CD4-positive, alpha-beta memory T cell (primary cell): ENCODE data around the gene AP1AR. TPM values are rescaled to one million over a fixed set of nuclear protein-coding genes. Genes with fewer than 3 reads are reported as not detected.
A peak's percentile ranks its signal among the peaks of the same experiment; 100 is the strongest.

Source experiments
- CTCF ChIA-PET: fragments of 350-600 bp; sonication (Branson Sonifier 250); formaldehyde crosslinking; loops from one replicate; lab custom pipeline; 2021; ENCODE audit warnings: inconsistent platforms; ENCODE audit not compliant: partially characterized antibody; lab: Charles Lee
- POLR2A ChIA-PET: fragments of 350-600 bp; sonication (Branson Sonifier 250); formaldehyde crosslinking; loops from one replicate; lab custom pipeline; 2021; ENCODE audit not compliant: partially characterized antibody; lab: Charles Lee
- DNase-seq, 5 donors: peaks; one replicate each; pipeline versions ENCODE4 v3.0.0 to v3.0.0-alpha.2; 2020 to 2022; ENCODE audit warnings: mixed read lengths in 1 of 5
- H3K27ac ChIP-seq: one replicate; pipeline ENCODE4 v1.7.0; 2013; ENCODE audit warnings: low read depth, low read length
- H3K27me3 ChIP-seq: 2 replicates; pipeline ENCODE4 v1.7.0; 2013; ENCODE audit warnings: mild to moderate bottlenecking, low read length, moderate library complexity; ENCODE audit not compliant: insufficient read depth
- H3K36me3 ChIP-seq: 2 replicates; pipeline ENCODE4 v1.7.0; 2013; ENCODE audit warnings: mild to moderate bottlenecking, low read length, moderate library complexity; ENCODE audit not compliant: insufficient read depth
- H3K4me1 ChIP-seq: 2 replicates; pipeline ENCODE4 v1.7.0; 2013; ENCODE audit warnings: mild to moderate bottlenecking, low read length, moderate library complexity; ENCODE audit not compliant: insufficient read depth
- H3K4me3 ChIP-seq, 2 donors: one replicate each; pipeline ENCODE4 v1.7.0; 2013; ENCODE audit warnings: low read length in 2 of 2, mild to moderate bottlenecking in 1 of 2
- H3K9me3 ChIP-seq, 2 donors: one replicate each; pipeline ENCODE4 v1.7.0; 2013; ENCODE audit warnings: low read length in 2 of 2, control low read depth in 1 of 2; ENCODE audit not compliant: control insufficient read depth in 1 of 2
- H3K27ac Mint-ChIP-seq, 7 donors: one replicate each; pipeline ENCODE4 v1.8.0; 2020 to 2021; ENCODE audit warnings: mixed read lengths in 7 of 7, mild to moderate bottlenecking in 6 of 7, inconsistent platforms in 3 of 7, moderate library complexity in 3 of 7
- H3K27me3 Mint-ChIP-seq, 2 donors: one replicate each; pipeline ENCODE4 v1.8.0; 2020 to 2021; ENCODE audit warnings: mixed read lengths in 2 of 2
- H3K36me3 Mint-ChIP-seq, 2 donors: one replicate each; pipeline ENCODE4 v1.8.0; 2020 to 2021; ENCODE audit warnings: mixed read lengths in 2 of 2, inconsistent platforms in 1 of 2, mild to moderate bottlenecking in 1 of 2
- H3K4me1 Mint-ChIP-seq, 4 donors: one replicate each; pipeline ENCODE4 v1.8.0; 2020 to 2021; ENCODE audit warnings: mixed read lengths in 4 of 4, mild to moderate bottlenecking in 1 of 4
- H3K4me3 Mint-ChIP-seq, 8 donors: one replicate each; pipeline ENCODE4 v1.8.0; 2020 to 2021; ENCODE audit warnings: mixed read lengths in 8 of 8, mild to moderate bottlenecking in 7 of 8, moderate library complexity in 6 of 8, inconsistent platforms in 3 of 8
- H3K9me3 Mint-ChIP-seq, 8 donors: one replicate each; pipeline ENCODE4 v1.8.0; 2020 to 2021; ENCODE audit warnings: mixed read lengths in 8 of 8, mild to moderate bottlenecking in 5 of 8, inconsistent platforms in 3 of 8, moderate library complexity in 1 of 8
- intact Hi-C: fragments of 100-400 bp; cut with micrococcal nuclease; formaldehyde crosslinking; loops from one replicate; pipeline ENCODE4 v1.15.1; 2023
- polyA plus RNA-seq, 2 donors: library from polyadenylated mRNA; unstranded; fragments of 300-500 nt; fragmentation: Illumina TruSeq; gene quantifications; one replicate each; pipeline ENCODE4 v1.2.3, GENCODE V29; 2021
- total RNA-seq, 2 experiments: library from RNA; stranded (reverse); gene quantifications; one replicate each; pipeline ENCODE4 v1.2.3, GENCODE V29; 2021

The AP1AR gene, protein sequence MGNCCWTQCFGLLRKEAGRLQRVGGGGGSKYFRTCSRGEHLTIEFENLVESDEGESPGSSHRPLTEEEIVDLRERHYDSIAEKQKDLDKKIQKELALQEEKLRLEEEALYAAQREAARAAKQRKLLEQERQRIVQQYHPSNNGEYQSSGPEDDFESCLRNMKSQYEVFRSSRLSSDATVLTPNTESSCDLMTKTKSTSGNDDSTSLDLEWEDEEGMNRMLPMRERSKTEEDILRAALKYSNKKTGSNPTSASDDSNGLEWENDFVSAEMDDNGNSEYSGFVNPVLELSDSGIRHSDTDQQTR
- total RNA-seq (10 to 100 TPM; 20.3 to 22.8 TPM), polyA plus RNA-seq (10 to 100 TPM; 22.9 to 25.3 TPM)

DNA sequence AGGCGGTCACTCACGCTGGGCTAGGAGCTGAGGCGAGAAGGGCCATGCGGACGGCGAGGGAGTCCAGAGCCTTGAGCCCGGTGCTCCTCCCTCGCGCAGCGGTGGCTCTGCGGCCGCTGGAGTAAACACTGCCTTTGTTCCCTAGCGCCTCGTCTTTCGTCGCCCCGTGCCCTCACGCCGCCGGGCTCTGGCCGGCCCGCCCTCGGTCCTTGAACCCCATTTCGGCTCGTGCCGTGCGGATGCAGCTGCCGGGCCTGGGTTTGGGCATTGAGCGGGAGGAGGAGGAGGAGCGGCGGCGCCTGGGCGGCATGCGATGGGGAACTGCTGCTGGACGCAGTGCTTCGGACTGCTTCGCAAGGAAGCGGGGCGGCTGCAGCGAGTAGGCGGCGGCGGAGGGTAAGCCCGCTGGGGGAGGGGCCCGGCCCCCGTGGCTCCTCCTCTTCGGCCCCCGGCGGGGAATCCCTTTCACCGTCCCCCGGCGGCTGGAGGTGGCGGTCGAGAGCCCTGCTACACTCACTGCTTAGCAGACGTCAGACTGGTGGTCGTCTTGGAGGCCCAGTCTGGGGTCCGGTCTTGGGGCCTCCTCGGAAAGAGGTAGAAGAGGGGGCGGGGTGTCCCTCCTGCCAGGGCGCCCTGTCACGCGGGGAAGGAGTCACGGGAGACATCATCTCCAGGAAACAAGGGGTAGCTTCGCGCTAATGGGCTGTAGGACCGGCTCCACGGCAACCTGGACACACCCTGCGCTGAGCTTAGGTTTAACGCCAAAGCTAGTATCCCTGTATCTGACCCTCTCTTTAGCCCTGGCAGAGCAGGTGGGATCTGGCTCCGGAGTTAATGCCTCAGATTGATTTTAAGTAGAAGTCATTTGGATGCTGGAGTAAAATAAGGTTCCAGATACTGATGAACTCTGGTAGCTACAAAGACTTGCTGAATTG is at the start of gene AP1AR:
Gene AP1AR (plus strand): TSS at position 9 of the 935 bp plus-strand sequence. CDS start 305 bp downstream, at position 314.
- H3K4me3 Mint-ChIP-seq, result peak within 1 kb of the TSS; percentile 93 to 99 (median 96)
- H3K36me3 ChIP-seq, result no peaks in the 10 kb centered on the region
- intact Hi-C loops, result loop anchor here (1.0 to 2.0 kb wide), 6 partner anchors 18 to 405 kb away; partner anchors contain the start of genes FAM241A, LARP7, NEUROG2 and TIFA
- peak; percentile 77 to 86 (median 79) for DNase-seq
- peak within 1 kb of the TSS; percentile 92 for H3K27ac ChIP-seq
- CTCF ChIA-PET, result interaction anchor here (0.8 to 12.8 kb wide), 7 partner anchors 14 to 292 kb away, joined by 3 to 223 read pairs (median 3); no protein-coding TSS in a partner anchor
- H3K36me3 Mint-ChIP-seq, result peaks cover 0 to 9% of the 10 kb centered on the region in 2 donors
- H3K9me3 Mint-ChIP-seq, result peaks cover 0 to 2% (median 0%) of the 10 kb centered on the region in 8 donors
- peaks cover 18 to 45% (median 26%) of the 10 kb centered on the region in 4 donors for H3K4me1 Mint-ChIP-seq
- H3K27me3 Mint-ChIP-seq, result no peaks in the 10 kb centered on the region
- H3K4me3 ChIP-seq, result peak within 1 kb of the TSS; percentile 84 to 90
- peak within 1 kb of the TSS; percentile 98 to 100 (median 100) for H3K27ac Mint-ChIP-seq
- peaks cover 40% of the 10 kb centered on the region for H3K4me1 ChIP-seq
- no peaks in the 10 kb centered on the region for H3K27me3 ChIP-seq
- POLR2A ChIA-PET, result interaction anchor here (0.8 to 4.8 kb wide), 8 partner anchors 9 to 132 kb away, joined by 3 to 48 read pairs (median 4); partner anchors contain the start of genes FAM241A and TIFA
- no peaks in the 10 kb centered on the region for H3K9me3 ChIP-seq

DNA sequence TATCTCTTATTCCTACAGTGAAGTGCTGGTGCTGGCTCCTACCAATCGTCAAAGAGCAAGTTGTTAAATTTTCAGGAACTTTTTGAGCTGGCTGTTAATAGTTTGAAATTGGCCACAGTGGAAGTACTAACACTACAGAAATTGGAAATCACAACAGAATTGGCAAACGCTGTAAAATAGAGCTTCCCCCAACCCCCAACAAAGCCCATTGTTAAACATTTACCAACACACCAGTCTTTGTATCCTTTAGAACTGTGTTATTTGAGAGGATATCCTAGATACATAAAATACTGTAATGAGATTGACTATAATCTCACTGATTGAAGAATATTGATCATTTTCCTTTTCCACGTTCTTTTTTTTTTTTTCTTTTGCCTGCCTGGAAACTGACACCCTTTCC is 49.0 kb upstream of the AP1AR start:
- peaks cover 26% of the 10 kb centered on the region for H3K4me1 ChIP-seq
- POLR2A ChIA-PET, result no interaction called here
- peak overlapping the region in 4 of 7 donors; percentile 3 to 23 (median 10) for H3K27ac Mint-ChIP-seq
- peaks cover 0 to 3% (median 0%) of the 10 kb centered on the region in 8 donors for H3K9me3 Mint-ChIP-seq
- CTCF ChIA-PET, result interaction anchor here (1.0 kb wide), 1 partner anchor 31 kb away, joined by 3 read pairs; no protein-coding TSS in a partner anchor
- no peaks in the 10 kb centered on the region for H3K36me3 ChIP-seq
- no peak overlapping the region for H3K4me3 ChIP-seq
- no peak overlapping the region for H3K27ac ChIP-seq
- H3K27me3 ChIP-seq, result no peaks in the 10 kb centered on the region
- no peak for DNase-seq
- intact Hi-C loops, result loop anchor here (5.0 kb wide), 1 partner anchor 35 kb away; the partner anchor contains the start of gene FAM241A
- H3K9me3 ChIP-seq, result no peaks in the 10 kb centered on the region
- H3K27me3 Mint-ChIP-seq, result no peaks in the 10 kb centered on the region
- H3K4me3 Mint-ChIP-seq, result no peak overlapping the region
- H3K36me3 Mint-ChIP-seq, result peaks cover 7 to 11% of the 10 kb centered on the region in 2 donors
- peaks cover 18 to 39% (median 28%) of the 10 kb centered on the region in 4 donors for H3K4me1 Mint-ChIP-seq

DNA sequence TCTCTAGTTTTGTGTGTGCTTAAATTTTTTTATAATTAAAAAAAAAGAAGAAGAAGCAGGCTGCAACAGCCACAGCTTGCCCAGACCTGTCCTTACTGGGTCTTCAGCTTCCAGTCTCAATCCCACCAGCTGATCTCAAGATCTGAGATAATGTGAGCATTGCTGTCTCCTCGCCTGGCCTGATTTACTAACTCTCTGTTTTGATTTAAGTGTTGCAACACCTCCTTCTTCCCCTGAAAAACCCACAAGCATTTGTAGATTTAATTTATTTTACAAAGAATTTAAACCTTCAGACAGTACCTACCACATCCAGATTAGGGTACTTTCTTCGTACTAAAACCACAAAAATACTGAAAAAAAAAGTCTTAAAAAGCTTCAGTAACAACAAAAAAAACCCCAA is 48.3 kb upstream of the AP1AR start:
- Histone ChIP-seq H3K27ac (no peak overlapping the region), H3K27me3 (no peaks in the 10 kb centered on the region), H3K4me3 (no peak overlapping the region), H3K4me1 (peaks cover 23% of the 10 kb centered on the region), H3K36me3 (no peaks in the 10 kb centered on the region), H3K9me3 (no peaks in the 10 kb centered on the region)
- peak overlapping the region in 5 of 8 donors; percentile 0 to 53 (median 27) for H3K4me3 Mint-ChIP-seq
- H3K36me3 Mint-ChIP-seq, result peaks cover 7 to 11% of the 10 kb centered on the region in 2 donors
- peaks cover 0 to 3% (median 0%) of the 10 kb centered on the region in 8 donors for H3K9me3 Mint-ChIP-seq
- H3K4me1 Mint-ChIP-seq, result peaks cover 18 to 37% (median 28%) of the 10 kb centered on the region in 4 donors
- peak in 4 of 5 donors; percentile 9 to 38 (median 28) for DNase-seq
- no peaks in the 10 kb centered on the region for H3K27me3 Mint-ChIP-seq
- ChIA-PET POLR2A (no interaction called here), CTCF (no interaction called here)
- intact Hi-C loops, result loop anchor here (5.0 kb wide), 1 partner anchor 36 kb away; the partner anchor contains the start of gene FAM241A
- peak overlapping the region in 4 of 7 donors; percentile 22 to 77 (median 34) for H3K27ac Mint-ChIP-seq

DNA sequence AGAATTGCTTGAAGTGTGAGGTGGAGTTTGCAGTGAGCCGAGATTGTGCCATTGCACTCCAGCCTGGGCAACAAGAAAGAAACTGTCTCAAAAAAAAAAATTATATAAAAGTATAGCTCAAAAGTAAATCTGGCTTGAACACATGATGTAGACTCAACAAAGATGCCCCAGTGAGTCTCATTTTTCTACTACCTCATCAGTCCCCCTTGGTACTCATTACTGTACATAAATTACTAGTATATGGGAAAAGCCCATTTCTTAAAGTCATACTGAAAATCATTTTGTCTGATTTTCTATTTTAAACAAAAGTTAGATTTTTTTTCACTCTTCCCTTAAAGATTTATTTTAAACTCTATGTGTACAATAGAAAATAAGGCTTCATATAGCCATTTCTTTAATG is 47.1 kb upstream of the AP1AR start:
- ChIA-PET CTCF (no interaction called here), POLR2A (no interaction called here)
- H3K27ac ChIP-seq, result no peak overlapping the region
- peaks cover 21% of the 10 kb centered on the region for H3K4me1 ChIP-seq
- no peak overlapping the region for H3K4me3 Mint-ChIP-seq
- H3K9me3 Mint-ChIP-seq, result no peaks in the 10 kb centered on the region
- no peaks in the 10 kb centered on the region for H3K36me3 ChIP-seq
- peaks cover 4 to 6% of the 10 kb centered on the region in 2 donors for H3K36me3 Mint-ChIP-seq
- H3K9me3 ChIP-seq, result no peaks in the 10 kb centered on the region
- no peaks in the 10 kb centered on the region for H3K27me3 Mint-ChIP-seq
- intact Hi-C loops, result loop anchor here (5.0 kb wide), 1 partner anchor 37 kb away; the partner anchor contains the start of gene FAM241A
- H3K4me3 ChIP-seq, result no peak overlapping the region
- H3K27ac Mint-ChIP-seq, result no peak overlapping the region
- peaks cover 16 to 28% (median 22%) of the 10 kb centered on the region in 4 donors for H3K4me1 Mint-ChIP-seq
- DNase-seq, result no peak
- no peaks in the 10 kb centered on the region for H3K27me3 ChIP-seq

DNA sequence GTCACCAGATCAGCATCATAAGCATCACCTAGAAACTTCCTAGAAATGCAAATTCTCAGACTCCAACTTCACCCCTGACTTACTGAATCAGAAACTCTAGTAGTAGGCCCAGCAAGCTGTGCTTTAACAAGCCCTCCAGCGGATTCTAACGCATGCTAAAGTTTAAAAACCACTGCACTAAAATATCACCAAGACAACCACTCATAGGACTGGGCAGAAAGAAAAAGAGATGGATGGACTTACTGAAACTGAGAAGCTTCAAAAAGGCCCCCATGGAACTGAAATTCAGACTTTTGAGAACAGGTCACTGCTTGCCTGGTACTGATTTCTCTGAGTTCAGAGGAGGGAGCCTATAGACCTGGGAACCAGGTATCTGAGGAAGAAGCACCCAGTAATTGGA is 46.3 kb upstream of the AP1AR start:
- ChIA-PET POLR2A (interaction anchor here (0.6 kb wide), 1 partner anchor 228 kb away, joined by 3 read pairs; no protein-coding TSS in a partner anchor), CTCF (interaction anchor here (1.0 kb wide), 1 partner anchor 11 kb away, joined by 3 read pairs; no protein-coding TSS in a partner anchor)
- Histone ChIP-seq H3K27ac (no peak overlapping the region), H3K36me3 (no peaks in the 10 kb centered on the region), H3K27me3 (no peaks in the 10 kb centered on the region), H3K9me3 (no peaks in the 10 kb centered on the region), H3K4me3 (no peak overlapping the region), H3K4me1 (peaks cover 21% of the 10 kb centered on the region)
- Mint-ChIP-seq H3K27me3 (no peaks in the 10 kb centered on the region), H3K36me3 (peaks cover 6 to 10% of the 10 kb centered on the region in 2 donors), H3K4me1 (peaks cover 16 to 28% (median 23%) of the 10 kb centered on the region in 4 donors), H3K27ac (peak overlapping the region in 1 of 7 donors; percentile 8), H3K4me3 (no peak overlapping the region), H3K9me3 (no peaks in the 10 kb centered on the region)
- DNase-seq, result no peak
- intact Hi-C loops, result no loop called here

DNA sequence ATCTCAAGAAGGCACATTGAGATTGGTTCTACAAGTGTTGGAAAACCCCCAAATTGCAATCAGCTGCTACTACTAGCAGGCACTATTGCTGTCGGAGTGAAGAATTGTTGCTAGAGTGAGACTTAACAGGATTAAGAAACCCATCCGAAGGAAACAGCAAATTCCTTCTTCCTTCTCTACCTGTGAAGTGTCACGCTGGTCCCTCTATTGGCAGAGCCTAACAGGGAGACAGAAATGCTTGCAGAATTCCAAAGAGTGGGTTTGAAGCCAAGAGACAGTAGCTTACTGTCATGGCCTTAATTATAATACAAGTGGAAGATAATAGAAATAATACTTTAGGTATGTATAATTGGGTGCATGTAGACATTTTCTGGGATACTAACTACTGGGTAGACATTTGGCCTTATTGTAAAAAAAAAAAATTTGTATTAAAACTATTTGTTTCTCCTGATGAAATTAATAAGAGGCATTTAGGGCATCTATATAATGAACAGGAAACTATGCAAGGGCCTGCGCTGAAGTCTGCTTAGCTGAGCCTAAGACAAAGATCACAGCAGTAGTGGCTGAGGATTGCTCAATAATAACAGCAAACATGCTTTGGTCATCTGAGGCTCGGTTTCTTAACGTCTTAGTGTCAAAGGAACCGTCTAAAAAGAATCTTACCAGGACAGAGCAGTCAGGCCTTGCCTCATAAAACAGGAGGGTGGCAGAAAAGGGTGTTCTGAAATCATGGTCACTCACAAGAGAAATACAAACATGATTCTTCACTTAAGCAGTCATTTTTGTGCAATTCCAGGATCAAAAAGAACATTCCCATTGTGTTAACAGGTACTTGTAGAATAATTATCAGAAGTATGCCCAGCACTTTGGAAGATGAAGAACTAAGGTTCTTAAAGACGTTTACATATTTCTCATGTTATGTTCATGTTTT is 45.6 kb upstream of the AP1AR start:
- Histone ChIP-seq H3K9me3 (no peaks in the 10 kb centered on the region), H3K36me3 (no peaks in the 10 kb centered on the region), H3K27ac (no peak overlapping the region), H3K4me1 (peaks cover 21% of the 10 kb centered on the region), H3K4me3 (no peak overlapping the region), H3K27me3 (no peaks in the 10 kb centered on the region)
- intact Hi-C loops, result no loop called here
- CTCF ChIA-PET, result interaction anchor here (1.0 kb wide), 1 partner anchor 10 kb away, joined by 3 read pairs; no protein-coding TSS in a partner anchor
- Mint-ChIP-seq H3K27ac (peak overlapping the region in 1 of 7 donors; percentile 22), H3K4me3 (no peak overlapping the region), H3K27me3 (no peaks in the 10 kb centered on the region), H3K9me3 (no peaks in the 10 kb centered on the region), H3K36me3 (peaks cover 8 to 15% of the 10 kb centered on the region in 2 donors), H3K4me1 (peaks cover 16 to 24% (median 23%) of the 10 kb centered on the region in 4 donors)
- POLR2A ChIA-PET, result interaction anchor here (0.6 to 0.7 kb wide), 2 partner anchors 15 to 227 kb away, joined by 3 read pairs; no protein-coding TSS in a partner anchor
- DNase-seq, result no peak
